ENCODE measurements around the gene PLBD2.

PLBD2 gene, protein sequence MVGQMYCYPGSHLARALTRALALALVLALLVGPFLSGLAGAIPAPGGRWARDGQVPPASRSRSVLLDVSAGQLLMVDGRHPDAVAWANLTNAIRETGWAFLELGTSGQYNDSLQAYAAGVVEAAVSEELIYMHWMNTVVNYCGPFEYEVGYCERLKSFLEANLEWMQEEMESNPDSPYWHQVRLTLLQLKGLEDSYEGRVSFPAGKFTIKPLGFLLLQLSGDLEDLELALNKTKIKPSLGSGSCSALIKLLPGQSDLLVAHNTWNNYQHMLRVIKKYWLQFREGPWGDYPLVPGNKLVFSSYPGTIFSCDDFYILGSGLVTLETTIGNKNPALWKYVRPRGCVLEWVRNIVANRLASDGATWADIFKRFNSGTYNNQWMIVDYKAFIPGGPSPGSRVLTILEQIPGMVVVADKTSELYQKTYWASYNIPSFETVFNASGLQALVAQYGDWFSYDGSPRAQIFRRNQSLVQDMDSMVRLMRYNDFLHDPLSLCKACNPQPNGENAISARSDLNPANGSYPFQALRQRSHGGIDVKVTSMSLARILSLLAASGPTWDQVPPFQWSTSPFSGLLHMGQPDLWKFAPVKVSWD

GRCh38 chr12:113358381-113359132 is at the start of gene PLBD2:
TSS of gene PLBD2 (plus strand) at chr12:113358587. CDS start at chr12:113358601, 14 bp downstream.
- peak within 1 kb of the TSS; percentile 70 for H3K27ac ChIP-seq
- ChIA-PET POLR2A (ENCODE audit: low non-redundant PET) (interaction anchor here (1.2 kb wide), 1 partner anchor 23 kb away, joined by 3 read pairs; the partner anchor contains the start of gene SLC8B1), CTCF (no interaction called here)
- peak; percentile 97 for DNase-seq (ENCODE audit: low spot score)
- no peak for TF ChIP-seq CTCF (conservative IDR thresholded peaks at IDR 0.05; ENCODE audit: low read depth)

DNA sequence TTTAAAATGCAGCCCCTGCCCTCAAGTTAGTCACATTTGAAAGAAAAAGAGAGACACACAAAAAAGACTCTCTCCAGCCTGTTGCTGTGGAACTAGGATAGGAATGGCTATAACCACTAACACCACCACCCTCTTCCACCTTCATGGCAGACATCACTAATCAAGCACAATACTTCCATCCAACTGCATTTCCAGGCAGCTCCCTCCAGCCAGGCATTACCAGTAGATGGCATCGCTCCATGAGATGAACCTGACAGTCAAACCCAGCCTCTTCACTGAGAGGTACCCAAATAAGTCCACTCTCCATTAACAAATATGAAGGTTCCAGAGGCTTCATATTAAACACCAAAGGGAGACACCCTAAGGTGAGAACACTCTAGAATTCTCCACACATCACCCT is 47.9 kb upstream of the PLBD2 start:
- CTCF ChIA-PET, result interaction anchor here (1.1 kb wide), 1 partner anchor 108 kb away, joined by 3 read pairs; no protein-coding TSS in a partner anchor
- POLR2A ChIA-PET (ENCODE audit: low non-redundant PET), result no interaction called here

GRCh38 chr12:113314121-113314529 is 44.3 kb upstream of the PLBD2 start:
- no peak overlapping the region for H3K27ac ChIP-seq
- TF ChIP-seq CTCF (conservative IDR thresholded peaks at IDR 0.05; ENCODE audit: low read depth), result no peak
- CTCF ChIA-PET, result no interaction called here
- POLR2A ChIA-PET (ENCODE audit: low non-redundant PET), result no interaction called here
- DNase-seq (ENCODE audit: low spot score), result no peak

More for the DNA sequence above, 47.9 kb upstream of the PLBD2 start:
- no peak overlapping the region for H3K27ac ChIP-seq
- DNase-seq (ENCODE audit: low spot score), result no peak
- no peak for TF ChIP-seq CTCF (conservative IDR thresholded peaks at IDR 0.05; ENCODE audit: low read depth)

DNA sequence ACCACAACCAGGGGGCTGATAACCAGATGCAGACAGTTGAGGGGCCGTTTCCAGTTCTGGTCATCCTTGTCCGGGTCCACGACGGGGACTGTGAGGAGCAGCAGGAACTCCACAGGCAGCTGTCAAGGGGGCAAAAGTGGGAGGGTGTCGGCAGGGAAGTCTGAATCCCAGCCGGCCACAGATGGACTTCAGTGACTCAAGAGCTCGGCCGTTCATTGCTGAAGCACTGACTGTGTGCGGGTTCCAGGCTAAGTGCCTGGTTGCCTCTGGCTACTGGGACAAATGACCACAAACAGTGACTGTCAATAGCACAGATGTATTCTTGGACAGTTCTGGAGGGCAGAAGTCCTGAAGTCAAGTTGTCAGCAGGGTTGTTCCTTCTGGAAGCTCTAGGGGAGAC is 43.0 kb upstream of the PLBD2 start:
- H3K27ac ChIP-seq, result no peak overlapping the region
- ChIA-PET CTCF (interaction anchor here (0.7 kb wide), 1 partner anchor 86 kb away, joined by 3 read pairs; no protein-coding TSS in a partner anchor), POLR2A (ENCODE audit: low non-redundant PET) (no interaction called here)
- DNase-seq (ENCODE audit: low spot score), result no peak
- TF ChIP-seq CTCF (conservative IDR thresholded peaks at IDR 0.05; ENCODE audit: low read depth), result no peak

GRCh38 chr12:113316155-113316554 is 42.2 kb upstream of the PLBD2 start:
- ChIA-PET CTCF (interaction anchor here (0.6 kb wide), 2 partner anchors 505 to 593 kb away, joined by 3 read pairs; no protein-coding TSS in a partner anchor), POLR2A (ENCODE audit: low non-redundant PET) (no interaction called here)
- DNase-seq (ENCODE audit: low spot score), result no peak
- TF ChIP-seq CTCF (conservative IDR thresholded peaks at IDR 0.05; ENCODE audit: low read depth), result 0 out of 2 replicates have a peak, but pooled peaks have one; percentile 8
- H3K27ac ChIP-seq, result no peak overlapping the region

- H3K27ac ChIP-seq, result no peak overlapping the region
- ChIA-PET POLR2A (ENCODE audit: low non-redundant PET) (no interaction called here), CTCF (no interaction called here)
- TF ChIP-seq CTCF (conservative IDR thresholded peaks at IDR 0.05; ENCODE audit: low read depth), result no peak
- no peak for DNase-seq (ENCODE audit: low spot score)
These were observed 41.3 kb upstream of the PLBD2 start for GRCh38 chr12:113317122-113317521.
